Ecto neural progenitor cell (in vitro differentiated cells): ENCODE results near the gene PTPRG.

Experiments used
- DNase-seq: peaks from one replicate; pipeline ENCODE4 v3.0.0-alpha.2; 2018; ENCODE audit warnings: low spot score

PTPRG gene

DNA sequence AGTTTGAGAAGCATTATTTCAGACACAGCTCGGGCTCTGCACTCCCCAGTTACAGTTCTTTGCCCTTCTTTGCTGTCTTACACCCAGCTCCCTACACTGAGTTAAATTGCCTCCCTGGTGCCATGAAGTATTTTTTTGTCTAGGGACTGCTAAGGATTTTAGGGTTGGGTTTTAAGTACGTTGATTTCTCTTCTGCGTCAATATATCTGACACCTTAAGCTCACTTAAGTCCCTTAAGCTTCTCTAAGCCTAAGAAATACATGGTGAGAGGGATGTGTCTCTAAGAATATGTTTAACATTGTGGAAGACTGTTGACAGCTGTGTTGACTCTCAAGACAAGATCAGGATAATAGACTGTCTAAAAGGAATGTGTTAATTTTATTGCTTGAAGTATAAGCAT lies 400.5 kb downstream of the PTPRG start:
- no peak for DNase-seq

DNA sequence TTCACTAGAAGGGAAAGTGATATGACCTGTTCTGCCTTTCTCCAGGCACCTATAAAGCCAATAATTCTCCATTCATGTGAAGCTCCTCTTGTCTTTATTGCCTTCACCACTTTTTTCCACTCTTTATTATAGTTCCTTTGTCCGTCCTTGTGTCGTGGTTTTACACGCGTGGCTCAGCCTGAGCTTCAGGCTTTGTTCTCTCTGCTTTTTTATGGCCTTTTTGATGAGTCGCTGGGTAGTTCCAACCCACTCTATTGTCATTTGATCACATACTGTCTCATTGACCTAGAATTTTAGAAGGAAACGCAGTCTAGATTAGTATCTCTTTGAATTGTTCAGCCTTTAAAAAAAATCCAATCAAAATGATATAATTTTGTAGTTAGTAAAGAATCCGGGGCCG lies 403.2 kb downstream of the PTPRG start:
- DNase-seq, result no peak

DNA sequence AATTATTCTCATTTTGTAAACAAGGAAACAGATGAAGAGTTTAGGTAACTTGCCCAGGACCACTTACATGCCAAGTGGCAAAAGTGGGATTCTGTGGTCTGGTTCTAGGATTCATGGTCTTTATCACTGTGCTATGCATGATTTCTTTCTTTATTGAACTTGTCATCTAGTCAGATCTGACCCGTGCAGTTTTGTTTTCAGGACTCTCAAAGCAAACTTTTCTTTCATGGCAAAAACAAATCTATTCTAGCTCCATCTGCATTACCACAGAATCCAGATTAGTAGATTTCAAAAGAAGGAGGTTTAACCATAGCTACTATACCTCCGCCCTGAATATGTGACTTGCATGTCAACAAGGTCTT lies 404.4 kb downstream of the PTPRG start:
- DNase-seq, result no peak

DNA sequence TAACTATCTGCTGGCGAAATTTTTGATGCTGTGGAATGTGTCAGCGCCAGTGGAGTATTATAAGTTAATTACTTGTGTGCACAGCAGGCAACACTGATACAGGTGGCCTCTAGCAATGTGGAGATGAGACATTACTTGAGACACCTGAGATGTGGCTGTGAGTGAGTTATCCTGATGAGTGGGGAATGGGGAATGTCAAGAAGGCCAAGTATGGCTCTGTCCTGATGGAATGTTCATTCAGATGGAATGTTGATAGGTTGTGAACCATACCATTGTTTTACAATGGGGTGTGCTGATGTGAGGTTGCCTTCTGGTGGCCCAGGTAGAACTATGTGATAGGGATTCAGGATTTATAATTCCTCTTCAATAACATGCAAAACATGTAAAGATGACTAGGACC lies 404.8 kb downstream of the PTPRG start:
- no peak for DNase-seq

DNA sequence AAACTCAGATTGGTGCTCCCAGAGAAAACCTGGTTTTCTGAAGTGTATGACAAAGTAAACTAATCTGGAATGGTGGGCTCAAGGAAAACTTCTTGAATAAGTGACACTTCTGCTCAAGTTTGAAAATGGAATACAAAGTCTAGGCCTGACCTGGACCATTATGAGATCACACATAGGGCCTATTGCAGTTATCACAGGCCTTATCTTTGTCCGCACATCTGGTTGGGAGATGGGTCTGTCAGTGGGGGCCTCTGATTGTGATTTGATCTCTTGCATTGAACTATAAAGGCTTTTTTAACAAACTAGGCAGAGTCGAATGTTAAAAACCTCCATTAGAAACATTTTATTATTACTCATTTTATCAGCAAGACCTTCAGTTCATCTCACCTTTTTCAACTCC lies 405.6 kb downstream of the PTPRG start:
- no peak for DNase-seq

DNA sequence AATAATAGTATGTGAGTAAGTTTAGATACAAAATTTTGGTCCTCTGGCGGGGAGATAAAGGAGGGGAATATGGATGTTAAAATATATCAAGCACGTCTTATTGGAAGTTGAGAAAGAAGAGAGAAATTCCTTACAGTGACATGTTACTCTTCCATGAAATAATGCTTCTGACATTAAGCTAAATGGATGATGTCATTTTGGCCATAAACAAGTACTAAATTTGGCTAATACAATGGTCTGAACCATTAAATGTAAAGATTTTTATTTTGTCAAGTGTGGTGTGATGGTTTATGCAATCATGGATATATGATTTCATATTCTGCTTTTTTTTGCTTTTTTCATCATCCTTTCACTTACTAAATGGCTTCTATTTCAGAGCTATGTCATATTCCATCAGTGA lies 406.6 kb downstream of the PTPRG start:
- no peak for DNase-seq

DNA sequence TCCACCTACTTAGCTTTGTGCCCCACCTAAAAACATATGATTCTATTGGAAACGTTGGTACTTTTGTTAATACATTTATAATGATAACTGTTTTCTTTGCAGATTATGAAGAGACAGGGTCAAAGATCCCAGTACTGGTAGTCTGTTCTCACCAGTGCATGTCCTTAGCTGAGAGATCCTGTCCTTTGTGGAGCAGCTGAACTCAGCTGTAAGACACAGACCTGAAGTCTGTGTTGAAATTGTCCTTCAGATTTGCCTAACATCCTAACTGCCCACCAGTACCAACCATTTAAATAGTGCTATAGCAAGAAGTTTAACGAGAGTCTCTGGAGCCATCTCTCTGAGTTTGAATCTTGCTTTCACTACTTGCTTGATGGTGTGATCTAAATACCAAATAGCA lies 413.3 kb downstream of the PTPRG start:
- DNase-seq, result no peak

DNA sequence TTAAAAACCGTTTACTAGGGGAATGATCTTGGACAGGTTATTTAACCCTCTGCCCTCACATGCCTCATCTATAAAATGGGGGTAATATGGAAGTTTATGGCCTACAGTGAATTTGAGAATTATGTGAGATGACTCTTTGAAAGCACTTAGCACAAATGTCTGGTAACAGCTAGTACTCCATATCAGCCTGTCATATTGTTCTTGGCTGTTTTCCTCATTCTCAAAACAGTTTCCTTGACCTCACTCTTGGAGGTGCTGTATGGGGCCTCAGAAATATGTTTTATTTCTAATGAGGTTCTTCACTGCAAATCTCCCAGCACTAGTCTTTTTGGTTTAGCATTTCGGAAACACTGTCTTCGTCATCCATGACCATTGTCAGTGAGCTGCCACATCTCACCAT lies 413.8 kb downstream of the PTPRG start:
- no peak for DNase-seq

DNA sequence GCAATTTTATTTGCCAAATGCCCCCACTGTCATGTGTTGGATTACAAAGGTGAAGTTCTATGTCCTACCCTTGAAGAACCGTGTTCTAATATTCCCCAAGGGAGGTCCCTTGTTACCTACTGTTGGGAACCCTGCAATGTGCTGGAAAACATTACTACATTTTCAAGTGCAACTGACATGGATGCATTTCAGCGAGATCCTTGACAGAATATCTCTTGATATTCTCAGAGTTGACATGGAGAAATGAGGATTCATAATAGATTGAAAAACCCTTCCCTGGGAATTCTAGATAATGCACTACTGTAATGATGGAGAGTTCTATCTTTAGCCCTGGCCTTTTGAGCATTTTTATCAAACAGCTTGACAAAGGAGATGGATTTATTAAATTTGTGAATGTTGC lies 414.6 kb downstream of the PTPRG start:
- no peak for DNase-seq

DNA sequence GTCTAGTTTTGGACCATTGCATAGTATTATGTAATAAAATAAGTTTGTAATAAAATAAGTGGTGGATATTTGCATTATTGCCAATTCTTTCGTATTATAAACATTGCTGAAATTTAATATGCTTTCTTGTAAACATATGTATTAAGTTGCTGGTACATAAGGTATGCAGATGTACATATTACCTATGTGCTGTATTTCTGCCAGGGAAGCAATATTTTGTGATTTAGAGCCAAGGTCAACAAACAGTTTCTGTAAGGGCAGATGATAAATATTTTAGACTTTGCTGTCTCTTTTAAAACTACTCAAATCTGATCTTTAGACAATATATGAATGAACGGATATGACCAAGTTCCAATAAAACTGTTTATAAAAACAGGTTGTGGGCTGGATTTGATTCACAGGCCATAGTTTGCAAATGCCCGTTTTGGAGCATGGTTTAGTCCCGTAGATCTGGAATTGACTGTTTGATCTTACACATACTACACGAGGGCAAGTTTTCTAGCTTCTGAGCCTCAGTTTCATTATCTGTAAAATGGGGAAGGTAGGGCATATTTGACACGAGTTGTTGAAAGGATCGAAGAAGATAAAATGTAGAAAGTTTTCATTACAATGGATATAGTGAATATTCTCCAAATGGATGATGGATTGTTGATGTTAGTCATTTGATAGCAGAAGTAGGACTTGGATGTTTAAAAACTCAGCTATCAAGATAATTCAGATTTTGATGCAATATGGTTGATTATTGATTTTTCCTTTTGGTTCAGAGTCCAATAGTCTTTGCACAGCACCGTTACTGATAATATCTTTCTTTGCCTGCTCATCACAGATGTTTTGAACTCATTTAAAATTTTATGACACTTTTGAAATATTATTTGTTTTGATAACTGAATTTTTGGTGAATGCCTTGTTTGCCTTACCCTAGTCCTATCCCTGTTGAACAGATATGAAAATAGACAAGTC lies 417.4 kb downstream of the PTPRG start:
- no peak for DNase-seq

DNA sequence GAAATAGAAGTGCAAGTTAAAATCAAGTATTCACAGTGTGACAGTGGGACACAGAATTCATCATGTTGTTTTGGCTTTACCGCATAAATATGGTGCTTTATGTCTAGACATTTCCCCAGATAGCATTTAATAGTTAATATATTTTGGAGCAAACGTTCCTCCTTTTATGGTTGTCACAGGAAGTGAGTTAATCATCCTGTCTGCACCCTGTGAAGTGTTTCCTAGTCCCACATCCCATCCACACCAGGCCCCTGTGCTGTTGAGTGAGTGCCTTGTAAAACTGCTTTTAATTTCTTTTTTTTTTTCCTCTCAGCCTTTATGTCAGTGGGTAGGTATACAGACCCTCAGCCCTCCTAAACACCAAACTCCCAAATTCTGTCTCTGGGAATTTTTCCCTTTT lies 418.3 kb downstream of the PTPRG start:
- no peak for DNase-seq

DNA sequence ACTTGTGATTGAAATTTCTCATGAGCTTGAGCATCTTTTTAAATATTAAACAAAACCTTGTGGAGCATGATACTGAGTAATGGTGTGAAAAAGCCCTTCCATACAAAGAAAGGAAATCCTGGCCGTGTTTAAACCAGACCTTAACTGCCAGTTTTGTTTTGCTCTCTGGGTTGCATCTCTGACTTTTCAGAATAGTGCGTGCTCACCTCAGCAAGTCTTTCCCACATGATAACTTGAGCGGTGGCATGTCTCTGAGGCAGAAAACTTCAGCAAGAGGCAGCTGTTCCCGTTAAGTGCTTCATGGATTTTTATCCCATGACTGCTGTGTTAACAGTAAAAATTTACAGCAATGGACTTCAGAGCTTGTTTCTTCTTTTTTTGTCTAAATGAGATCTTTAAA lies 418.7 kb downstream of the PTPRG start:
- DNase-seq, result no peak

DNA sequence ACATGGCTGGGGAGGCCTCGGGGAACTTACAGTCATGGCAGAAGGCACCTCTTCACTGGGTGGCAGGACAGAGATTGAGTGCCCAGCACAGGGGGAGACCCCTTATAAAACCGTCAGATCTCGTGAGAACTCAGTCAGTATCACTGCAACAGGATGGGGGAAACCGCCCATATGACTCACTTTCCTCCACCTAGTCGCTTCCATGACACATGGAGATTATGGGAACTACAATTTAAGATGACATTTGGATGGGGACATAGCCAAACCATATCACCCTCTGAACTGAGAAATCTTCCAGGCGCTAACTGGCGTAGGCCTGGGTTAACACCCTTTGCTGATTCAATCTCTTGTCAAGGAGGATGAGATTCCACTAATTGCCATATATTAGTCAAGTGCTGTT lies 419.7 kb downstream of the PTPRG start:
- DNase-seq, result no peak

DNA sequence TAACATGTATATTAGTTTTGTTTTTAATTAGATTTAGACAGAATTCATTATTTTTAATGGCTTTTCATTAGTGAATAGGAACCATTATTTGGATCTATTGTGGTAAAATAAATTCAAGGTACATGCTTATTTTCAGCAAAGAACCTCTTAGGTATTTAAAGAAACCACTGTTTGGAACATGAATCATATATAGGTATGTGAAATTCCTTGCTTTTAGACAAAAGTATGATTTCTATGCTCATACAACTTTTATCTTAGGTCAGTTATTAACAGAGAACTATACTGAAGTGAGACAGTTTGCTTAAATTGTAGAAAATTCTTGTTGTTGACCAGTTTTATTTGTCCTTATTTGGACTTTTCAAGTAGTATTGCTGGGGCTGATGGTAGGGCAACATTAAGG lies 422.1 kb downstream of the PTPRG start:
- no peak for DNase-seq

DNA sequence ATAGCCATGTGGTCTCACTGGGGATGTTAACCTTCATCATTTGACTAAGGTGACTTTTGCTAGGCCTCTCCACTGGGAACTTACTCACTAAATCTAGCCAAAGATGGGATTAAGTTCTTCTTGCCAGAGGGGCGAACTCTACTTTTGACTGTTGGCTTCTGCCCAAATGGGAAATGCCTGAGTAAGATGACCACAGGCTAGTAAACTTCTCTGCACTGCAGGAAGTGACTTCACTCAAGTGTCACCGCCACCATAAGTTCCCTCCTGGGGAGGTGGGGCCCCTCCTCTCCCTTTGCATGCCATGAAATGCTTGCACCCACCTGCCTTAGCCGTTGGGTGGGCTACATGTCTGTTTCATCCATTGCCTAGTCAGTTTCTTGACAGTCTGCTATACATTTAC lies 423.6 kb downstream of the PTPRG start:
- DNase-seq, result no peak

DNA sequence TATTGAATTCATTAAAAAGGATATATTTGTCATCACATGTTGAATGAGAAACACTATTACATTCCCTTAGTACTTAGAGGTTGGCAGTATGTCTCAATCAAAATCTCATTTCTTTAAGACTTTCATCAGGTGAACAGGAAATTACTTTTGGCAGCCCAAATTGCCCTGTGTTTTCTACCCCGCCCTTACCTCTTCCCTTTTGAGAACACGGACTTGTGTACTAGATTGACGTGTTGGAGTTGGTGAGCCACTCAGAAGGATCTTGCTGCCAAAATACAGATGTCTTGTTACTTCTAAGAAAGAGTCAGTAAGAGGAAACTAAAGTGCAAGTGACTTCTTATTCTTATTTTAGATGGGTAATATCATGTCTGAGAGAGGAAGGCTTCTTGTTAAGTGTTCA lies 425.1 kb downstream of the PTPRG start:
- DNase-seq, result no peak

DNA sequence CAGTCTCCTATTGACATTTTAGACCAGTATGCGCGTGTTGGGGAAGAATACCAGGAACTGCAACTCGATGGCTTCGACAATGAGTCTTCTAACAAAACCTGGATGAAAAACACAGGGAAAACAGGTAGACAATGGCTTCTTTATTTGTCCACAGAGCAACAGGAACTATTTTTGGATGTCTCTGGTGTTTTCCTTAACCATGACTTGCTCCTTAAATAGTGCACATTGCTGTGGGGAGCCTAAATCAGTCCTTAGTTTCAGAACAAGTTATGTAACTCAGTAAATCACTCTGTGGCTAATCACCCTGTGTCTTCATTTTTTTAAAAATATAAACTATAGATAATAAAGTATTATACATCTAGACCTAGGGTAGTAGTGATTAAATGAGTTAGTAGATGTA lies 428.3 kb downstream of the PTPRG start:
- DNase-seq, result no peak

DNA sequence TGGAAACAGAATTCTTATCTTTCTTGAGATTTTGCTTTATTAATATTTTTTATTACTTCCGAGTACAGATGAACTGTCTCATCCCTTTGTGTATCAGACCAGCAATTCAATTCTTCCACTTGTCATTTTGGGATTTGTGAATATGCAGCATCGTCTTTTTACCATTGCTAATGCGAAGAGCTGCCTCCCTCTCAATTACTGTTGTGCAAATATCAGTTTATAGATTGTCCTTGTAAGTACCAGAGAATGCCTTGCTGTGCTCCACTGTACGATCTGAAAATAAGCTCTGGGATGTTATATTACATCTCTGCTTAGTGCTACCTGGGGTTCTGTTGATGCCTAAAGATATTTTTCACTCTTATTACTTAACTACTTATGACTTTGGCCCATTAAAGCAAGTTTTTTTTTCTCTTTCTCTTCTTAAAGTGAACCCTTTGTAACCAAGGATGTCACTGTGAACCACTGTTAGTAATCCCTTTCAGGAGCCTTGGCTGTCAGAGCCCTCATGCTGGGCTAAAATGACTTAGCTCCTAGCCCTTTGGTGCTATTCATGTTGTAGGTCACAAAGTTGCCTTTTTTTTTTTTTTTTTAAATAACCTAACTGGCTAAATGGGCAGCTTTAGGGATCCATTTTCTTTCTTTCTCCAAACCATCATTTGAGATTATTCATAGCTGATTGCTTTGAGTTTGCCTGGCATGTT lies 429.1 kb downstream of the PTPRG start:
- no peak for DNase-seq

DNA sequence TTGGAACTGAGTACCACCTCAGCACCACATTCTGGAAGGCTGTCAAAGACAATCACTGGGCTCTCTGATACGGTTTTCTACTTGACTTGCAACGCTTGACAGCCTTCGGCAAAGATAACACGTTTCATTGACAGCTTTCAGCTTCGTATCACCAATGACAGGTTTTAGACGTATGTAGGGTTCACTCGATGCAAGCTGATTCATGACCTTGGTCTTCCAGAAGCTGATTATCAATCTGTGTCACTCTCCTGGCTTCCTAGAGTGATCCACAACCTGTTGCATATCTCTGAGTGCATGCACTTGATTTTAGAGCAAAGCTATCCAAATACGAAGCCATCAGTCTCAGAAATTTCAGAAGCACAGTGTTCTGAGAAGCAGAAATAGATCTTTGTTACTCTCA lies 430.3 kb downstream of the PTPRG start:
- no peak for DNase-seq

DNA sequence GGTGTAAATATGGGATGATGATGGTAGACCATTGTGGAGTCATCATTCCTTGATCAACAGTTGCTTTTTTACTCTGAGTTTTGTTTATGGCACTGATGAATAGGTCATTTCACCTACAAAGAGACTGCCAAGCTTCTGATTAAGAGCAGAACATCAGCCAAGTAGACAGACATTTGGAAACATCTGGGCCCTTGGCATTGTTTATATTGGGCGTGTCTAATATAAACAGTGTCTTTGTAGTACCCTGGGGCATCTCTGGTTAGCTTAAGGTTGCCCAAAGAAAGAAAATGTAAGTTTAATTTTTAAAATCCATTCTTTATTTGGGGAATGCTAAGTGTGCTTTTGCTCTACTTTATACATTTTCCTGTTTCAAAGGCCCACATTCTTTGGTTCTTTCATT lies 435.0 kb downstream of the PTPRG start:
- no peak for DNase-seq

DNA sequence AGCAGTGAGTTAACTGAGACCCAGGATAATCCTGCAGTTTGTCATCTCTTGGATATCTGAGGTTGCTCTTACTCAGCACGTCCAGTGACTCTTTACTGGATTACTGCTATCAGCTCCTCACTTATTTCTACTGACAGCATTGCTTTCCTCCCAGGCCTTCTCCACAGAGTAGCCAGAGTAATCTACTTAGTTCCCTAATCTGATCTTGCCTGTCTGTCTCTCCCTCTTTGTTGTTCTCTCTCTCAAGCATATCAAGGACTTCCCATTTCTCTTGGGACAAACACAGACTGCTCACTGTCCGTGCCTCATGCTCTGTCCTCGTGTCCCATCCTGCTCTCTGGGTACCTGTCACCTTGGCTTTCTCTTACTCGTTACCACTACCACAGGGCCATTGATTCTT lies 435.7 kb downstream of the PTPRG start:
- no peak for DNase-seq

DNA sequence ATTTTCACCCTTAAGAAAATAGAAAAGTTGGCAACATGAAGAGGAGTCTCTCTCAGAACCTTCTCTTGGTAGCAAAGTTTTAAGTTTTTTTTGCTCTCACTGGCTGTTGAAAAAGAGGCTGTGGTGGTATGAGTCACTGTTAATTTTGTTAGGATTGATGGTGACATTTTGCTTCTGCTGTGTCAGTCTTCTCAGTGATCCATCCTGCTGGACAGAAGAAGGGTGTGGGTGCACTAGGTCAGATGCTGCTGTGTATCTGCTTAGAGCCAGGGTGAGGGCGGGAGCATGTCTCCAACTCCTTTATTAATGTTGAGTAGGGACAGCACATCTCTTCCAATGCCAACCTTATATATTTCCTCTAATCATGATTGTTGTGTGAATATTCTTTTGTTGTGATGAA lies 442.5 kb downstream of the PTPRG start:
- no peak for DNase-seq

DNA sequence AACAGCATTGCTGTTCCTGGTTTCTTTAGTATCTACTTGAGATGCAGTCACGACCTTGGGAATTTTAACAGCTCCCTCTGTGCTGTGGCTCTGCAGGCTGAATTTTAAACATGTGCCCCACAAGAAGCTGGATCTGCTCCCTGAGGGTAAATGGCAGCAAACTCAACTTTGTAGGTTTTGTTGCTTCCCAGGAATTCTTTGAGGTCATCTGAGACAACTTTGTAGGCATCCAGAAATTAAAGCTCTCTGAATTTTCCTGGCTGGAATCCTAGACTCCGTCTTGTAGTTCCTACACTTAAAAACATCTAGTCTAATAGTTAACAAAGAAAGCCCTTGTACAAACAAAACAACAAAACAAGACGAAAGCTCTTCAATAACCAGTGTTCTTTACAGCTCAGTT lies 445.7 kb downstream of the PTPRG start:
- DNase-seq, result no peak

DNA sequence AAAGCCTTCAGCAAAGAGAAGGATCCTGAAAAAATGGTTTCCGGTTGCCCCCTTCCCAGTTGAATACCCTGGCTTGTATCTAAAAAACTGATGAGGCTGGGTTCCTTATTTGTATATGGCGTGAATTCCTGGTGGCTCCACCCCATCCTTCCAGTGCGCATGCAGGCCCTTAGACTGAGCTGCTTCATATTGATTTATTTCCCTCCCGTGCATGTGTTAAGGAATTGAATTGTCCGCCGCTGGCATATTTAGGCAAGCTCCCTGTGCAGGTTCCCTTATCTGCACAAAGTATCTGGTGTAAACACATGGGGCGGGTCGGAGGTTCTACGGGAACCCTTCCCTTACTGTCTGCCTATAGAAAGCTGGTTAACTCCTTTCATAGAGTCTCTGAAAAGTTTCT lies 449.6 kb downstream of the PTPRG start:
- no peak for DNase-seq
